ENCODE measurements around the gene PIP4K2A. TPM values are rescaled to one million over a fixed set of nuclear protein-coding genes. Genes with fewer than 3 reads are reported as not detected.
"Not testable (repeated sequence)": the region's sequence is repeated elsewhere in the genome, so short reads cannot be mapped to it uniquely, and the experiment has no call there.

Gene PIP4K2A
- total RNA-seq, 2 donors from 2014 or later: 15.0 to 17.8 TPM

DNA sequence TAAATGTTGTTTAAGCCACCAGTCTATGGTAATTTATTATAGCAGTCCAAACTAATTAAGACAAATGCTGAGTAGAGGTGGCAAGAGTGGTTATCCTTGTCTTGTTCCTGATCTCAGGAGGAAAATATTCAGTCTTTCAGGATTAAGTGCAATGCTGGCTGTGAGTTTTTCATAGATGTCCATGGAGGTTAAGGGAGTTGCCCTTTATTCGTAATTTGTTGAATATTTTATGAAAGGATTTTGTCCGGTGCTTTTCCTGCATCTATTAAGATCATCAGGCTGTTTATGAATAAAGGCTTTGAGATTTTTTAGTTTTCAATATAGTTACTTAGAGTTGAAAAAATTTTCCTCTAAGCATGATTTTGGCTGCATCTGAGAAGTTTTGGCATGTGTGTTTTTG lies 186.9 kb downstream of the PIP4K2A start:
- H3K36me3 Mint-ChIP-seq (ENCODE audit: low read depth): peaks cover 2% of the 10 kb centered on the region
- no peak for DNase-seq
- Histone ChIP-seq H3K4me3 (ENCODE audit: low read length) (no peak overlapping the region), H3K36me3 (ENCODE audit: control insufficient read depth, insufficient read depth, low read length) (no peaks in the 10 kb centered on the region), H3K27ac (ENCODE audit: low read depth, low read length) (no peak overlapping the region), H3K9me3 (ENCODE audit: control insufficient read depth, low read length) (no peaks in the 10 kb centered on the region), H3K4me1 (ENCODE audit: control insufficient read depth, insufficient read depth, low read length) (no peaks in the 10 kb centered on the region), H3K27me3 (ENCODE audit: control insufficient read depth, insufficient read depth, low read length, poor library complexity, severe bottlenecking) (no peaks in the 10 kb centered on the region), H3K9ac (ENCODE audit: extremely low read depth, low read length, poor library complexity, severe bottlenecking) (no peak overlapping the region)
- 88 to 91% methylated on average over 2 of the region's 2 CpGs for WGBS, 2 experiments (ENCODE audit: insufficient coverage in 1 of 2, insufficient read length in 1 of 2)
- no peaks in the 10 kb centered on the region for H3K4me1 Mint-ChIP-seq
- TF ChIP-seq, protein P1, sequence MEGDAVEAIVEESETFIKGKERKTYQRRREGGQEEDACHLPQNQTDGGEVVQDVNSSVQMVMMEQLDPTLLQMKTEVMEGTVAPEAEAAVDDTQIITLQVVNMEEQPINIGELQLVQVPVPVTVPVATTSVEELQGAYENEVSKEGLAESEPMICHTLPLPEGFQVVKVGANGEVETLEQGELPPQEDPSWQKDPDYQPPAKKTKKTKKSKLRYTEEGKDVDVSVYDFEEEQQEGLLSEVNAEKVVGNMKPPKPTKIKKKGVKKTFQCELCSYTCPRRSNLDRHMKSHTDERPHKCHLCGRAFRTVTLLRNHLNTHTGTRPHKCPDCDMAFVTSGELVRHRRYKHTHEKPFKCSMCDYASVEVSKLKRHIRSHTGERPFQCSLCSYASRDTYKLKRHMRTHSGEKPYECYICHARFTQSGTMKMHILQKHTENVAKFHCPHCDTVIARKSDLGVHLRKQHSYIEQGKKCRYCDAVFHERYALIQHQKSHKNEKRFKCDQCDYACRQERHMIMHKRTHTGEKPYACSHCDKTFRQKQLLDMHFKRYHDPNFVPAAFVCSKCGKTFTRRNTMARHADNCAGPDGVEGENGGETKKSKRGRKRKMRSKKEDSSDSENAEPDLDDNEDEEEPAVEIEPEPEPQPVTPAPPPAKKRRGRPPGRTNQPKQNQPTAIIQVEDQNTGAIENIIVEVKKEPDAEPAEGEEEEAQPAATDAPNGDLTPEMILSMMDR (conservative IDR thresholded peaks at IDR 0.05): no peak
- no peak overlapping the region for H3K27ac Mint-ChIP-seq
- H3K4me3 Mint-ChIP-seq: no peak overlapping the region
- peaks cover 24% of the 10 kb centered on the region for H3K27me3 Mint-ChIP-seq (ENCODE audit: insufficient read depth)
- H3K9me3 Mint-ChIP-seq: peaks cover 13% of the 10 kb centered on the region

DNA sequence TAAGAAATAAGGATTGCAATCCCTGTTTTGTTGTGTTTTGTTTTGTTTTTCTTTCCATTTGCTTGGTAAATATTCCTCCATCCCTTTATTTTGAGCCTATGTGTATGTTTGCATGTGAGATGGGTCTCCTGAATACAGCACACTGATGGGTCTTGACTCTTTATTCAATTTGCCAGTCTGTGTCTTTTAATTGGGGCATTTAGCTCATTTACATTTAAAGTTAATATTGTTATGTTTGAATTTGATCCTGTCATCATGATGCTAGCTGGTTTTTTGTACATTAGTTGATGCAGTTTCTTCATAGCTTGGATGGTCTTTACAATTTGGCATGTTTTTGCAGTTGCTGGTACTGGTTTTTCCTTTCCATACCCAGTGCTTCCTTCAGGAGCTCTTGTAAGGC lies 190.0 kb downstream of the PIP4K2A start:
- H3K9me3 ChIP-seq (ENCODE audit: control insufficient read depth, low read length); H3K36me3 ChIP-seq (ENCODE audit: control insufficient read depth, insufficient read depth, low read length): not testable (repeated sequence)

DNA sequence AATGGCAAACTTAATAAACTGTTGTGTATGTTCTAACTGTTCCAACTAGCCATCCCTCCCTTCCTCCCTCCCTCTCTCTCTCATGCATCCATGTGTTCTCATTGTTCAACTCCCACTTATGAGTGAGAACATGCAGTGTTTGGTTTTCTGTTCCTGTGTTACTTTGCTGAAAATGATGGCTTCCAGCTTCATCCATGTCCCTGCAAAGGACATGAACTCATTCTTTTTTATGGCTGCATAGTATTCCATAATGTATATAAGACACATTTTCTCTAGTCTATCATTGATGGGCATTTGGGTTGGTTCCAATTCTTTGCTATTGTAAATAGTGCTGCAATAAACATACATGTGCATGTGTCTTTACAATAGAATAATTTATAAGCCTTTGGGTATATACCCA lies 193.7 kb downstream of the PIP4K2A start:
- DNase-seq; H3K27ac ChIP-seq (ENCODE audit: low read depth, low read length); H3K4me1 Mint-ChIP-seq; H3K9ac ChIP-seq (ENCODE audit: extremely low read depth, low read length, poor library complexity, severe bottlenecking); H3K36me3 Mint-ChIP-seq (ENCODE audit: low read depth); H3K4me1 ChIP-seq (ENCODE audit: control insufficient read depth, insufficient read depth, low read length); H3K27me3 ChIP-seq (ENCODE audit: control insufficient read depth, insufficient read depth, low read length, poor library complexity, severe bottlenecking); H3K9me3 Mint-ChIP-seq; H3K4me3 Mint-ChIP-seq; H3K27ac Mint-ChIP-seq; H3K4me3 ChIP-seq (ENCODE audit: low read length); H3K9me3 ChIP-seq (ENCODE audit: control insufficient read depth, low read length); H3K36me3 ChIP-seq (ENCODE audit: control insufficient read depth, insufficient read depth, low read length): not testable (repeated sequence)
- peaks cover 43% of the 10 kb centered on the region for H3K27me3 Mint-ChIP-seq (ENCODE audit: insufficient read depth)

More for the DNA sequence above, 190.0 kb downstream of the PIP4K2A start:
- not testable (repeated sequence) for H3K36me3 Mint-ChIP-seq (ENCODE audit: low read depth); H3K9me3 Mint-ChIP-seq; H3K4me3 ChIP-seq (ENCODE audit: low read length); DNase-seq; H3K9ac ChIP-seq (ENCODE audit: extremely low read depth, low read length, poor library complexity, severe bottlenecking); H3K27me3 ChIP-seq (ENCODE audit: control insufficient read depth, insufficient read depth, low read length, poor library complexity, severe bottlenecking); H3K27ac ChIP-seq (ENCODE audit: low read depth, low read length); H3K4me1 ChIP-seq (ENCODE audit: control insufficient read depth, insufficient read depth, low read length); H3K4me1 Mint-ChIP-seq; H3K27ac Mint-ChIP-seq; H3K4me3 Mint-ChIP-seq
- H3K27me3 Mint-ChIP-seq (ENCODE audit: insufficient read depth): peaks cover 37% of the 10 kb centered on the region

DNA sequence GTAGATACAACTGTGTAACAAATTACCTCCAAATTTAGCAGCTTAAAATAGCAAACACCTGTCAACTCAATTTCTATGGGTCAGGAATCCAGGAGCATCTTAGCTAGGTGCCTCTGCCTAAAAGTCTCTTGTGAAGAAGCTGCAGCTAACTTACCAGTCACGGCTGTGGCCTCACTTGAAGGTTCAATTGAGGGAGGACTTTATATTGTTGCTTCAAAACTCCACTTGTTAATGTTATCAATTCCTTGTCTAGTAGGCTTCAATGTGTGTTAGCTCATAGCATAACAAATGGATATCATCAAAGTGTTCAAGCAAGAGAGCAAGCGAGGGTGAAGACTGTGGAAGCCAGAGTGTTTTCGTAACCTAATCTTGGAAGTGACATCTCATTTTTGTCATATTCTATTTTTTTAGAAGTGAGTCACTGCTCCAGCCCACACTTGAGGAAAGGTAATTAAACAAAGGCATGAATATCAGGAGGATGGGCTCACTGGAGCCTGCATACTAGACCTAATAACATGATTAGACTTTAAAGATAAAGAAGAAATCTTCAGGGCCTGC lies 196.1 kb downstream of the PIP4K2A start:
- Histone ChIP-seq H3K9me3 (ENCODE audit: control insufficient read depth, low read length) (no peaks in the 10 kb centered on the region), H3K27me3 (ENCODE audit: control insufficient read depth, insufficient read depth, low read length, poor library complexity, severe bottlenecking) (peaks cover 15% of the 10 kb centered on the region), H3K9ac (ENCODE audit: extremely low read depth, low read length, poor library complexity, severe bottlenecking) (no peak overlapping the region), H3K27ac (ENCODE audit: low read depth, low read length) (no peak overlapping the region), H3K36me3 (ENCODE audit: control insufficient read depth, insufficient read depth, low read length) (no peaks in the 10 kb centered on the region), H3K4me1 (ENCODE audit: control insufficient read depth, insufficient read depth, low read length) (no peaks in the 10 kb centered on the region), H3K4me3 (ENCODE audit: low read length) (no peak overlapping the region)
- WGBS, 2 experiments (ENCODE audit: insufficient coverage in 1 of 2, insufficient read length in 1 of 2): 90 to 95% methylated on average over 2 to 3 of the region's 3 CpGs
- Mint-ChIP-seq H3K27ac (no peak overlapping the region), H3K9me3 (no peaks in the 10 kb centered on the region), H3K4me3 (no peak overlapping the region), H3K27me3 (ENCODE audit: insufficient read depth) (peaks cover 53% of the 10 kb centered on the region), H3K36me3 (ENCODE audit: low read depth) (peaks cover 2% of the 10 kb centered on the region), H3K4me1 (no peaks in the 10 kb centered on the region)
- TF ChIP-seq, protein P1 (conservative IDR thresholded peaks at IDR 0.05): no peak
- DNase-seq: no peak
